Erythroblast (primary cell): ENCODE measurements around the gene TMEM134.

Experiments
- DNase-seq, 2 experiments: peaks; one replicate each; lab custom pipeline; 2025; lab: John Stamatoyannopoulos, UW
- GATA1 ChIP-seq: IDR thresholded peaks from 2 replicates; pipeline ENCODE4 v1.6.1; 2011; ENCODE audit warnings: low read depth, mild to moderate bottlenecking, control low read depth, low read length, moderate library complexity
- POLR2A ChIP-seq: IDR thresholded peaks from 2 replicates; pipeline ENCODE4 v1.6.1; 2011; ENCODE audit warnings: mild to moderate bottlenecking, low read length

Gene TMEM134

DNA sequence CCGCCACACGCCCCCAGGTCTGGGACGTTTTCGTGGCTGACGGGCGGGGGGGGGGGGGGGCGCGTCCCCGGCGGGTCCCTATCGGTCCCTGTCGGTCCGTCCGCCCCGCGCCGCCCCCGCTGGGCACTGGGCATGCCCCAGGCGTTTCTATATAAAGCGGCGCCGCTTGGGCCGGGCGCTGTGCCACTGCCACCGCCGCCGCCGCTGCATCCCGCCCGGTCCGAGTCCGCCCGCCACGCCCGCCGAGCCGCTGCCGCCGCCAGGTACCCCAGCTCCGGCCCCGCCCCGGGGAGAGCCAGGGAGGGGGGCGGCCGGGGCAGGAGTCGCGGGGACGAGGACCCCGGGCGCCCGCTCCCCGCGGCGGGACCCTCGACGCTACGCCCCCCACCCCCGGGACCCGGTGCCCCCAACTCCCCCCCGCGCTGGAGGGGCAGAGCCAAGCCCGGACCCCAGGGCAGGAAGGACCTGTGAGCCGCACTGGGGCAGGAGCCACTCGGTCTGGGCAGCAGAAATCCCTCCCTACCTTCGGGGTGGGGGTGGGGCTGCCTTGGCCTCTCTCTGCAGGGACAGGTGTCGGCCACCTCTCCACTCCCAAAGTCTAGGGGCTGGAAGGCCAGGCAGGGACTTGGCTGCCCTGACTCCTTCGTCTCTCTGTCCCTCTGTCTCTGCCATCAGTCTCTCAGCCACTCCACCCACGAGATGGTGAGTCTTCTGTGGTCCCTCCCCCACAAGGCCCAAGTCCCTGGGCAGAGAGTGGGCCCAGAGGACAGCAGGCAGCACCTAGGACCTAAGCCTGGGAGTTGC lies 53.3 kb downstream of the TMEM134 start, which contains the start of gene CARNS1:
Gene CARNS1, plus strand, starts transcription at position 178 of the 804 bp plus-strand sequence. Its CDS starts 522 bp downstream, at position 700.
- peak in 1 of 2 experiments; percentile 50 for DNase-seq
- no peak for TF ChIP-seq POLR2A
- no peak for TF ChIP-seq GATA1

DNA sequence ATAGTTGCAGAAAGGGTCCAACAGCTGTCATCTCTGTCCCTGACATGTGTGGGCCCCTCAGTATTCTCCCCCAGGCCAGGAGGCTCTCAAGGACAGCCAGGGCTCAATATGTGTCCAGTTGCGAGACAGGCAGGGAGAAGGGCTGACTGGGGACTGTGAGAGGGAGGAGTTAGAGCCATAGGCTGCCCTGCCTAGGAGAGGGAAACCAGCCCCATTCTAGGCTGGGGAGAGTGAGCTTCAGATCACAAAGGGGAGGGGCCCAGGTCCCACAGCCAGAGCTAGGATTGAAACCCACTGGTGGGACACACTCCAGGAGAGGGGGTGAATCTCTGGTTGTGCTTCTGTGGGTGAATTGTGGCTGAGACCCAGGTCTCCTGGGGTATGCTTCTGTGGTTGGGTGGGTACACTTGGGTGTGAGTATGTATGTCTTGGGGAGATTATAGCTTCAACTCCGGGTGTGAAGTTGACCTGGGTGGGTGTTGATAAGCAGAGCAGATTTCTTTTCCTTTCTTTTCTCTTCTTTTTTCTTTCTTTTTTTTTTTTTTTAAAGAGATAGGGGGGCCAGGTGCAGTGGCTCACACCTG lies 55.7 kb downstream of the TMEM134 start:
- peak; percentile 88 to 93 for DNase-seq
- TF ChIP-seq POLR2A (peak; percentile 39), GATA1 (no peak)

DNA sequence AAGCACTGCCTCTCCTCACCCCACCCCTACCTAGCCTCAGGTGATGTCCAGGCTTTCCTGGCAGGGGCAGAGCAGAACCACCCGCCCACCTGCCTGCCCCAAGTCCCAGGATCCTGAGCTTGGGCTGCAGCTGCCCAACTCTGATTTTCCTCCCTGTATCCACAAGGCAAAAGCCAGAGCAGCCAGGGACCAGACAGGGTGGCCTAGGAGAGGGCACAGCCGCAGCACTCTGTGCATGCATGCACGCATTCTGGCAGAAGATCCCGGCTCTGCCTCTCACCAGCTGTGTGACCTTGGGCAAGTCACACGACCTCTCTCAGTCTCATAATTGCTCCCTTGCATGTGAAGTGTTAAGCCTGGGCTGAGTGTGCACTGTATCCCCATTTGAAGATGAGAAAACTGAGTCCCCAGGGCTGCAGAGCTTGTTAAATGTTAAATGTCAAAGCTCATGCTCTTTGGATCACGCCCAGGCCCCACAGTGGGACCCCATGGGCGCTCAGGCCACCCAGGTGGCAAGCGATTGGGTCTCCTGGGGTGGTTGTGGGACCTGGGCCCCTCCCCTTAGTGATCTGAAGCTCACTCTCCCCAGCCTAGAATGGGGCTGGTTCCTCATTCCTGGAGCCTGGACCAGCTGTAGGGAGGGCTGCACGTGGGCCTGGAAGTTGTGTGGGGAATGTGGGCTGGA lies 56.4 kb downstream of the TMEM134 start:
- TF ChIP-seq GATA1 (no peak), POLR2A (no peak)
- no peak for DNase-seq

DNA sequence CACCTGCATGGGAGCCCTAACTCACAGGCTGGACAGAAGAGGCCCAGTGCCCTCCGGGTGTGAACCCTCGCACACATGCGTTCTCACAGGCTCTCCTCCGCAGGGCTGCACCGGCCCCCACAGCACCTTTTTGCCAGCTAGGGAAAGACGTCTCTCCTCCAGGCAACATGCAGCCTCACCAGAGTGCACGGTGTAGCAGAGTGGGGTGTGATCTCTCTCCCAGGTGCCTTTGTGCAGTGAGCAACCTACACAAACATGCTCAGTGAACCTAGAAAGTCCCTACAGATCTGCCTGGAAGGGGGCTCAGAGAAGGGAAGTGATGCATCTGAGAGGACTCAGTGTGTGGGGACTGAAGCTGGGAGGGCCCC lies 57.3 kb downstream of the TMEM134 start:
- DNase-seq = peak; percentile 39 to 53
- no peak for TF ChIP-seq GATA1
- no peak for TF ChIP-seq POLR2A
